HEK293 (cell line): ENCODE measurements around the gene MEAK7.

Source experiments
- CTCF ChIA-PET: fragments of 350-600 bp; formaldehyde crosslinking; extraction: SDS; loops from one replicate; lab custom pipeline; 2021; ENCODE audit warnings: antibody characterized with exemption; lab: Yijun Ruan, JAX
- POLR2A ChIA-PET: fragments of 300-600 bp; formaldehyde crosslinking; extraction: SDS; loops from one replicate; lab custom pipeline; 2020; ENCODE audit warnings: antibody characterized with exemption, inconsistent platforms; lab: Yijun Ruan, JAX
- H3K27ac ChIP-seq: fragments of 200-500 bp; sonication (Bioruptor generic); 2 replicates; pipeline ENCODE4 v1.5.1; 2014; ENCODE audit warnings: low read depth, low read length, control low read depth, inconsistent platforms; ENCODE audit errors: extremely low read depth
- H3K36me3 ChIP-seq, 2 experiments: fragments of 200-500 bp in 1 of 2; sonication (Bioruptor generic) in 1 of 2; 1 replicate in 1 of 2; 2 replicates in 1 of 2; pipeline ENCODE4 v1.5.1; 2014 to 2017; ENCODE audit warnings: inconsistent platforms in 2 of 2, low read length in 2 of 2; ENCODE audit not compliant: control insufficient read depth in 2 of 2, insufficient read depth in 1 of 2
- H3K4me1 ChIP-seq: fragments of 200-500 bp; sonication (Bioruptor generic); 2 replicates; pipeline ENCODE4 v1.5.1; 2014; ENCODE audit warnings: mild to moderate bottlenecking, low read length, inconsistent platforms; ENCODE audit not compliant: control insufficient read depth, insufficient read depth
- H3K4me3 ChIP-seq: 2 replicates; pipeline ENCODE4 v1.5.1; 2011; ENCODE audit warnings: low read depth, mild to moderate bottlenecking, control low read depth, low read length, moderate library complexity
- H3K9me3 ChIP-seq: fragments of 200-500 bp; sonication (Bioruptor generic); 2 replicates; pipeline ENCODE4 v1.5.1; 2014; ENCODE audit warnings: low read depth, low read length, inconsistent platforms; ENCODE audit not compliant: control insufficient read depth, insufficient read depth
- FEZF1 ChIP-seq: fragments of 450-650 bp; formaldehyde crosslinking; IDR thresholded peaks from 2 replicates; pipeline ENCODE4 v1.5.1; 2016; ENCODE audit warnings: missing biosample characterization, missing genetic modification characterization
- HOXA7 ChIP-seq: sonication (generic); formaldehyde crosslinking; IDR thresholded peaks from 2 replicates; pipeline ENCODE4 v1.8.1; 2022; ENCODE audit warnings: missing genetic modification reagents, borderline replicate concordance
- PRDM6 ChIP-seq: fragments of 450-650 bp; formaldehyde crosslinking; IDR thresholded peaks from 2 replicates; pipeline ENCODE4 v1.5.1; 2017; ENCODE audit warnings: missing biosample characterization, missing genetic modification characterization
- SP7 ChIP-seq: fragments of 450-650 bp; formaldehyde crosslinking; IDR thresholded peaks from 2 replicates; pipeline ENCODE4 v1.5.1; 2016; ENCODE audit warnings: missing biosample characterization, missing genetic modification characterization
- ZBTB1 ChIP-seq: fragments of 450-650 bp; formaldehyde crosslinking; IDR thresholded peaks from 2 replicates; pipeline ENCODE4 v1.5.1; 2016; ENCODE audit warnings: missing biosample characterization, missing genetic modification characterization
- ZNF114 ChIP-seq: fragments of 450-650 bp; formaldehyde crosslinking; IDR thresholded peaks from 2 replicates; pipeline ENCODE4 v1.5.0; 2017; ENCODE audit warnings: missing biosample characterization, missing genetic modification characterization
- ZNF146 ChIP-seq: fragments of 450-650 bp; formaldehyde crosslinking; IDR thresholded peaks from 2 replicates; pipeline ENCODE4 v1.5.1; 2016; ENCODE audit warnings: missing biosample characterization, missing genetic modification characterization
- ZNF184 ChIP-seq: fragments of 450-650 bp; IDR thresholded peaks from 2 replicates; pipeline ENCODE4 v1.5.1; 2018; ENCODE audit warnings: missing biosample characterization, mild to moderate bottlenecking, missing genetic modification characterization
- ZNF354C ChIP-seq: fragments of 450-650 bp; formaldehyde crosslinking; IDR thresholded peaks from 2 replicates; pipeline ENCODE4 v1.5.1; 2016; ENCODE audit warnings: missing biosample characterization, missing genetic modification characterization, low read depth, borderline replicate concordance
- ZNF449 ChIP-seq: fragments of 450-650 bp; formaldehyde crosslinking; IDR thresholded peaks from 2 replicates; pipeline ENCODE4 v1.5.1; 2017; ENCODE audit warnings: missing biosample characterization, mild to moderate bottlenecking, missing genetic modification characterization, moderate library complexity
- ZNF521 ChIP-seq: fragments of 450-650 bp; formaldehyde crosslinking; IDR thresholded peaks from 2 replicates; pipeline ENCODE4 v1.5.1; 2017; ENCODE audit warnings: missing biosample characterization, mild to moderate bottlenecking, missing genetic modification characterization
- ZNF580 ChIP-seq: fragments of 450-650 bp; formaldehyde crosslinking; IDR thresholded peaks from 2 replicates; pipeline ENCODE4 v1.5.1; 2016; ENCODE audit warnings: missing biosample characterization, missing genetic modification characterization
- ZNF600 ChIP-seq: fragments of 450-650 bp; formaldehyde crosslinking; IDR thresholded peaks from 2 replicates; pipeline ENCODE4 v1.5.1; 2016; ENCODE audit warnings: missing biosample characterization, missing genetic modification characterization
- ZNF624 ChIP-seq: fragments of 450-650 bp; formaldehyde crosslinking; IDR thresholded peaks from 2 replicates; pipeline ENCODE4 v1.5.1; 2017; ENCODE audit warnings: missing biosample characterization, missing genetic modification characterization
- ZNF660 ChIP-seq: fragments of 450-650 bp; IDR thresholded peaks from 2 replicates; pipeline ENCODE4 v1.5.1; 2018; ENCODE audit warnings: missing biosample characterization, mild to moderate bottlenecking, missing genetic modification characterization
- ZXDB ChIP-seq: fragments of 450-650 bp; formaldehyde crosslinking; IDR thresholded peaks from 2 replicates; pipeline ENCODE4 v1.5.1; 2016; ENCODE audit warnings: missing biosample characterization, missing genetic modification characterization
- TF ChIP-seq, protein P1 (sequence below): fragments of 450-650 bp; formaldehyde crosslinking; IDR thresholded peaks from 2 replicates; pipeline ENCODE4 v1.5.1; 2017; ENCODE audit warnings: missing biosample characterization, missing genetic modification characterization
- TF ChIP-seq, protein P2 (sequence below): fragments of 450-650 bp; formaldehyde crosslinking; IDR thresholded peaks from 2 replicates; pipeline ENCODE4 v1.5.1; 2016; ENCODE audit warnings: missing biosample characterization, missing genetic modification characterization

MEAK7 gene

GRCh38 chr16:84543253-84543652, 38.8 kb upstream of the MEAK7 start (continued):
- TF ChIP-seq ZNF624 (tag by site-specific recombination) (no peak), ZNF146 (tag by site-specific recombination) (no peak), ZBTB1 (tag by site-specific recombination) (no peak), ZNF114 (tag by site-specific recombination) (no peak)

DNA sequence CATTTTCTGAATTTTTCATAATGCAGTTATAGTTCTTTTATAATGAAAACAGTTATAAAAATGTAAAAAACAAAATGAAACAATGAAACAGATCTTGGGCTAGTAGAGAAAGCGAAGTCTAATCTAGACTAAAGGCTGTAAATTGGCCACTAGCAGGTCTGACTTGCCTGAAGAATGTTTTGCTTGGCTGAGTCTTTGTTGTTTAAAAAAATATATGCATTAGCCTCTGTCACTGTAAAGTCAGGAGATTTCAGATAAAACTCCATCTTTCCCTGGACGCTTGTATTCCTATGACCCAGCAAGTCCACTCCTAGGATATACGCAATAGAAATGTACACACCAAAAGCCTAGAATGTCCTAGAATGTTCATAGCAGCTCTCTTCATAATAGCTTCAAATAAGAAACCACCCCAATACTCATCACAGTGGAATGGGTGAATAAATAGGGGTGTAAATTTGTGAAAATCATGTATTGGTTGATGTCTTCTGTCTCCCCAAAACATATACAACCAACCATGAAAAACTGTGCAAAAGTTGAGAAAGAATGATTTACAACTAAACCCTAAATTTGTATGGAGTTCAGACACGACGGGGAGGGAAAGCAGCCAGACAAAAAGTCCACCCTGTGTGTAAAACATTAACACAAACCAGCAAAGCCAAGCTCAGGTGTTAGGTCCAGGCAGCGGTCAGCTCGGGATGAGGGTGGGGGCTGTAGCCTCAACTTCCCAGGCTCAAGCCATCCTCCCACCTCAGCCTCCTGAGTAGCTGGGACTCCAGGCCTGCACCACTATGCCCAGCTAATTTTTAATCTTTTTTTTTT, 37.7 kb upstream of the MEAK7 start:
- ChIA-PET CTCF (interaction anchor here (0.6 to 2.0 kb wide), 3 partner anchors 35 to 1203 kb away, joined by 3 to 6 read pairs (median 5); no protein-coding TSS in a partner anchor), POLR2A (interaction anchor here (0.6 kb wide), 1 partner anchor 9 kb away, joined by 3 read pairs; no protein-coding TSS in a partner anchor)

More for the DNA sequence above, 37.7 kb upstream of the MEAK7 start:
- Histone ChIP-seq H3K27ac (no peak overlapping the region), H3K36me3 (no peaks in the 10 kb centered on the region), H3K4me3 (no peak overlapping the region), H3K9me3 (no peaks in the 10 kb centered on the region), H3K4me1 (peaks cover 6% of the 10 kb centered on the region)
- 0 out of 2 replicates have a peak, but pooled peaks have one; percentile 16 for TF ChIP-seq ZNF600 (tag by site-specific recombination)
- TF ChIP-seq ZNF184 (tag by site-specific recombination): no peak
- TF ChIP-seq ZNF354C: no peak
- TF ChIP-seq ZNF660 (tag by site-specific recombination): no peak
- TF ChIP-seq ZNF580 (tag by site-specific recombination): no peak
- TF ChIP-seq SP7 (tag by site-specific recombination): no peak
- 0 out of 2 replicates have a peak, but pooled peaks have one; percentile 30 for TF ChIP-seq ZXDB (tag by site-specific recombination)
- TF ChIP-seq PRDM6 (tag by site-specific recombination): peak; percentile 67
- no peak for TF ChIP-seq ZNF449 (tag by site-specific recombination)
- TF ChIP-seq, protein P1, sequence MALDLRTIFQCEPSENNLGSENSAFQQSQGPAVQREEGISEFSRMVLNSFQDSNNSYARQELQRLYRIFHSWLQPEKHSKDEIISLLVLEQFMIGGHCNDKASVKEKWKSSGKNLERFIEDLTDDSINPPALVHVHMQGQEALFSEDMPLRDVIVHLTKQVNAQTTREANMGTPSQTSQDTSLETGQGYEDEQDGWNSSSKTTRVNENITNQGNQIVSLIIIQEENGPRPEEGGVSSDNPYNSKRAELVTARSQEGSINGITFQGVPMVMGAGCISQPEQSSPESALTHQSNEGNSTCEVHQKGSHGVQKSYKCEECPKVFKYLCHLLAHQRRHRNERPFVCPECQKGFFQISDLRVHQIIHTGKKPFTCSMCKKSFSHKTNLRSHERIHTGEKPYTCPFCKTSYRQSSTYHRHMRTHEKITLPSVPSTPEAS (tag by site-specific recombination): no peak
- 0 out of 2 replicates have a peak, but pooled peaks have one; percentile 16 for TF ChIP-seq FEZF1 (tag by site-specific recombination)
- TF ChIP-seq ZNF521 (tag by site-specific recombination): no peak
- TF ChIP-seq, protein P2, sequence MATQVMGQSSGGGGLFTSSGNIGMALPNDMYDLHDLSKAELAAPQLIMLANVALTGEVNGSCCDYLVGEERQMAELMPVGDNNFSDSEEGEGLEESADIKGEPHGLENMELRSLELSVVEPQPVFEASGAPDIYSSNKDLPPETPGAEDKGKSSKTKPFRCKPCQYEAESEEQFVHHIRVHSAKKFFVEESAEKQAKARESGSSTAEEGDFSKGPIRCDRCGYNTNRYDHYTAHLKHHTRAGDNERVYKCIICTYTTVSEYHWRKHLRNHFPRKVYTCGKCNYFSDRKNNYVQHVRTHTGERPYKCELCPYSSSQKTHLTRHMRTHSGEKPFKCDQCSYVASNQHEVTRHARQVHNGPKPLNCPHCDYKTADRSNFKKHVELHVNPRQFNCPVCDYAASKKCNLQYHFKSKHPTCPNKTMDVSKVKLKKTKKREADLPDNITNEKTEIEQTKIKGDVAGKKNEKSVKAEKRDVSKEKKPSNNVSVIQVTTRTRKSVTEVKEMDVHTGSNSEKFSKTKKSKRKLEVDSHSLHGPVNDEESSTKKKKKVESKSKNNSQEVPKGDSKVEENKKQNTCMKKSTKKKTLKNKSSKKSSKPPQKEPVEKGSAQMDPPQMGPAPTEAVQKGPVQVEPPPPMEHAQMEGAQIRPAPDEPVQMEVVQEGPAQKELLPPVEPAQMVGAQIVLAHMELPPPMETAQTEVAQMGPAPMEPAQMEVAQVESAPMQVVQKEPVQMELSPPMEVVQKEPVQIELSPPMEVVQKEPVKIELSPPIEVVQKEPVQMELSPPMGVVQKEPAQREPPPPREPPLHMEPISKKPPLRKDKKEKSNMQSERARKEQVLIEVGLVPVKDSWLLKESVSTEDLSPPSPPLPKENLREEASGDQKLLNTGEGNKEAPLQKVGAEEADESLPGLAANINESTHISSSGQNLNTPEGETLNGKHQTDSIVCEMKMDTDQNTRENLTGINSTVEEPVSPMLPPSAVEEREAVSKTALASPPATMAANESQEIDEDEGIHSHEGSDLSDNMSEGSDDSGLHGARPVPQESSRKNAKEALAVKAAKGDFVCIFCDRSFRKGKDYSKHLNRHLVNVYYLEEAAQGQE (tag by site-specific recombination): no peak
- no peak for TF ChIP-seq HOXA7 (CRISPR knock-in tag)
